GM23248 (cell line): ENCODE data around the gene GABRR2. TPM values are rescaled to one million over a fixed set of nuclear protein-coding genes. Genes with fewer than 3 reads are reported as not detected.
A peak's percentile ranks its signal among the peaks of the same experiment; 100 is the strongest.
"Not testable (repeated sequence)": the region's sequence is repeated elsewhere in the genome, so short reads cannot be mapped to it uniquely, and the experiment has no call there.

Source experiments
- DNase-seq: peaks from one replicate; pipeline ENCODE4 v3.0.0-alpha.2; 2015
- H2AFZ ChIP-seq: fragments of 200-600 bp; sonication (generic); 2 replicates; pipeline ENCODE4 v1.6.1; 2016; ENCODE audit warnings: antibody characterized with exemption
- H3F3A ChIP-seq: fragments of 200-600 bp; sonication (generic); 2 replicates; pipeline ENCODE4 v1.6.1; 2016; ENCODE audit warnings: mild to moderate bottlenecking, antibody characterized with exemption, mixed run types; ENCODE audit not compliant: insufficient read depth
- H3K27ac ChIP-seq: fragments of 200-600 bp; sonication (generic); 2 replicates; pipeline ENCODE4 v1.5.1; 2016; ENCODE audit warnings: mild to moderate bottlenecking
- H3K27me3 ChIP-seq: fragments of 200-600 bp; sonication (generic); replicated peaks from 2 replicates; pipeline ENCODE4 v1.6.1; 2016; ENCODE audit warnings: mild to moderate bottlenecking; ENCODE audit not compliant: insufficient read depth
- H3K36me3 ChIP-seq: fragments of 200-600 bp; sonication (generic); 2 replicates; pipeline ENCODE4 v1.6.1; 2016; ENCODE audit warnings: low read depth, mild to moderate bottlenecking
- H3K4me1 ChIP-seq: fragments of 200-600 bp; sonication (generic); 2 replicates; pipeline ENCODE4 v1.6.1; 2016; ENCODE audit warnings: mild to moderate bottlenecking; ENCODE audit not compliant: insufficient read depth
- H3K4me2 ChIP-seq: fragments of 200-600 bp; sonication (generic); one replicate; pipeline ENCODE4 v1.6.1; 2016; ENCODE audit warnings: mild to moderate bottlenecking; ENCODE audit not compliant: unreplicated experiment
- H3K4me3 ChIP-seq: fragments of 200-600 bp; sonication (generic); 2 replicates; pipeline ENCODE4 v1.5.1; 2016; ENCODE audit warnings: mild to moderate bottlenecking
- H3K79me2 ChIP-seq: fragments of 200-600 bp; sonication (generic); 2 replicates; pipeline ENCODE4 v1.6.1; 2016; ENCODE audit warnings: mild to moderate bottlenecking; ENCODE audit not compliant: insufficient read depth
- H3K9ac ChIP-seq: fragments of 200-600 bp; sonication (generic); 2 replicates; pipeline ENCODE4 v1.6.1; 2016; ENCODE audit warnings: mild to moderate bottlenecking
- H3K9me2 ChIP-seq: fragments of 200-600 bp; sonication (generic); 2 replicates; pipeline ENCODE4 v1.6.1; 2016; ENCODE audit warnings: mixed run types, mild to moderate bottlenecking, moderate library complexity; ENCODE audit not compliant: insufficient read depth
- H3K9me3 ChIP-seq: fragments of 200-600 bp; sonication (generic); one replicate; pipeline ENCODE4 v1.6.1; 2017; ENCODE audit warnings: low read depth
- H4K20me1 ChIP-seq: fragments of 200-600 bp; sonication (generic); 2 replicates; pipeline ENCODE4 v1.6.0; 2016; ENCODE audit not compliant: insufficient read depth
- EZH2 ChIP-seq: fragments of 200-600 bp; sonication (generic); IDR thresholded peaks from 2 replicates; pipeline ENCODE4 v1.6.1; 2018; ENCODE audit warnings: antibody characterized with exemption, mild to moderate bottlenecking; ENCODE audit not compliant: insufficient read depth, poor library complexity, severe bottlenecking
- EZH2phosphoT487 ChIP-seq: fragments of 200-600 bp; sonication (generic); IDR thresholded peaks from 2 replicates; pipeline ENCODE4 v1.6.1; 2018; ENCODE audit warnings: antibody characterized with exemption, moderate library complexity, mild to moderate bottlenecking, low read depth; ENCODE audit not compliant: insufficient read depth
- WGBS, 2 experiments: methylation state at CpG; one replicate each; pipeline ENCODE4 v1.1.6; 2015 to 2017; ENCODE audit warnings: low lambda C conversion rate in 2 of 2, low coverage in 1 of 2; ENCODE audit errors: missing lambda C conversion rate in 2 of 2; 5-methylcytosine and 5-hydroxymethylcytosine counted together
- in situ Hi-C: fragments of 300-500 bp; cut with MboI; formaldehyde crosslinking; loops from 2 replicates; pipeline ENCODE4 v1.15.0; 2020
- polyA plus RNA-seq: library from polyadenylated mRNA; unstranded; fragments of >200 nt; fragmentation: Nextera tagmentation; extraction: Ambion mirVana; gene quantifications from 2 replicates; pipeline ENCODE4 v1.2.1, GENCODE V29; 2016
- total RNA-seq: library from RNA; depleted of rRNA; stranded (reverse); fragments of >200 nt; shearing (Covaris generic); gene quantifications from 2 replicates; pipeline ENCODE4 v1.2.3, GENCODE V29; 2014

GABRR2 gene
- total and polyA plus RNA-seq, 2 experiments from 2014 or later = not detected

GRCh38 chr6:89297695-89298351 lies 17.3 kb downstream of the GABRR2 start:
- WGBS, 2 experiments = 42 to 45% methylated on average over 12 of the region's 12 CpGs
- peak; percentile 87; the same call in 1 of the 2 replicates for TF ChIP-seq EZH2phosphoT487
- TF ChIP-seq EZH2 = no peak
- Histone ChIP-seq H4K20me1 (no peaks in the 10 kb centered on the region), H3K9ac (no peak overlapping the region), H3K27ac (no peak overlapping the region), H3K4me2 (no peak overlapping the region), H3K4me3 (no peak overlapping the region), H3K9me2 (no peaks in the 10 kb centered on the region), H3K36me3 (no peaks in the 10 kb centered on the region), H2AFZ (no peak overlapping the region), H3K9me3 (no peaks in the 10 kb centered on the region), H3K27me3 (peaks cover 20% of the 10 kb centered on the region), H3K79me2 (no peaks in the 10 kb centered on the region), H3F3A (peaks cover 7% of the 10 kb centered on the region; the same call in 1 of the 2 replicates), H3K4me1 (no peaks in the 10 kb centered on the region)
- in situ Hi-C loops = no loop called here
- DNase-seq = peak; percentile 89

GRCh38 chr6:89295981-89296380 lies 19.1 kb downstream of the GABRR2 start:
- Histone ChIP-seq H3K4me1 (no peaks in the 10 kb centered on the region), H3K9me3 (no peaks in the 10 kb centered on the region), H3K9me2 (no peaks in the 10 kb centered on the region), H3K27ac (no peak overlapping the region), H3K27me3 (peaks cover 19% of the 10 kb centered on the region; the same call in 1 of the 2 replicates), H3K4me3 (no peak overlapping the region), H3F3A (peaks cover 7% of the 10 kb centered on the region; the same call in 1 of the 2 replicates), H2AFZ (no peak overlapping the region), H3K79me2 (no peaks in the 10 kb centered on the region), H3K36me3 (no peaks in the 10 kb centered on the region), H3K9ac (no peak overlapping the region), H4K20me1 (no peaks in the 10 kb centered on the region), H3K4me2 (no peak overlapping the region)
- WGBS, 2 experiments = 90 to 100% methylated on average over 2 of the region's 2 CpGs
- no peak for DNase-seq
- in situ Hi-C loops = no loop called here
- TF ChIP-seq EZH2phosphoT487 (no peak), EZH2 (no peak)

- H3K79me2 ChIP-seq, in situ Hi-C loops, H3K27ac ChIP-seq, H2AFZ ChIP-seq, H3K9me3 ChIP-seq, H3K4me2 ChIP-seq, H3F3A ChIP-seq, H3K9me2 ChIP-seq, H4K20me1 ChIP-seq, H3K9ac ChIP-seq, H3K4me1 ChIP-seq, DNase-seq, H3K36me3 ChIP-seq, H3K4me3 ChIP-seq: not testable (repeated sequence)
- WGBS, 2 experiments = 13 to 30% methylated on average over 1 of the region's 1 CpG
- peaks cover 19% of the 10 kb centered on the region; the same call in 1 of the 2 replicates for H3K27me3 ChIP-seq
These were observed 20.0 kb downstream of the GABRR2 start for GRCh38 chr6:89295116-89295515.

GRCh38 chr6:89291256-89291819 lies 23.8 kb downstream of the GABRR2 start:
- in situ Hi-C loops = no loop called here
- Histone ChIP-seq H3K27me3 (peaks cover 19% of the 10 kb centered on the region; the same call in 1 of the 2 replicates), H3K4me3 (no peak overlapping the region), H3K27ac (no peak overlapping the region), H3K9me2 (no peaks in the 10 kb centered on the region), H4K20me1 (no peaks in the 10 kb centered on the region), H3K4me2 (no peak overlapping the region), H3F3A (no peaks in the 10 kb centered on the region), H2AFZ (no peak overlapping the region), H3K79me2 (no peaks in the 10 kb centered on the region), H3K4me1 (no peaks in the 10 kb centered on the region), H3K9me3 (no peaks in the 10 kb centered on the region), H3K36me3 (no peaks in the 10 kb centered on the region), H3K9ac (no peak overlapping the region)
- no peak for DNase-seq
- WGBS, 2 experiments = 76 to 77% methylated on average over 11 of the region's 11 CpGs
- TF ChIP-seq EZH2 (no peak), EZH2phosphoT487 (no peak)
